Thoracic aorta (tissue), 2 donors: Measurements from ENCODE around the gene TTC13. TPM values are rescaled to one million over a fixed set of nuclear protein-coding genes. Genes with fewer than 3 reads are reported as not detected.

Experiments
- ATAC-seq: fragments of 150-250 bp; one replicate; pipeline ENCODE4 v1.8.0; 2017; ENCODE audit warnings: low read depth; ENCODE audit not compliant: insufficient number of reproducible peaks, low FRiP score
- DNase-seq: peaks from one replicate; pipeline ENCODE4 v3.0.0-alpha.2; 2020; ENCODE audit warnings: low spot score
- H3K27ac ChIP-seq, 2 donors: fragments of 200-600 bp; sonication (generic); 1 replicate in 1 of 2; 2 replicates in 1 of 2; pipeline ENCODE4 v1.5.1; 2016; ENCODE audit warnings: mild to moderate bottlenecking in 2 of 2, moderate library complexity in 2 of 2
- H3K27me3 ChIP-seq: fragments of 200-600 bp; sonication (generic); replicated peaks from 2 replicates; pipeline ENCODE4 v1.6.0; 2016; ENCODE audit warnings: mild to moderate bottlenecking; ENCODE audit not compliant: insufficient read depth
- H3K36me3 ChIP-seq: fragments of 200-600 bp; sonication (generic); one replicate; pipeline ENCODE4 v1.5.1; 2016
- H3K4me1 ChIP-seq, 2 donors: fragments of 200-600 bp; sonication (generic); 1 replicate in 1 of 2; 2 replicates in 1 of 2; pipeline versions ENCODE4 v1.5.1 to v1.6.0; 2016; ENCODE audit warnings: low read depth in 2 of 2, mild to moderate bottlenecking in 1 of 2; ENCODE audit not compliant: control insufficient read depth in 1 of 2
- H3K4me3 ChIP-seq: fragments of 200-600 bp; sonication (generic); 2 replicates; pipeline ENCODE4 v1.5.1; 2016; ENCODE audit warnings: mild to moderate bottlenecking
- H3K9me3 ChIP-seq: fragments of 200-600 bp; sonication (generic); 2 replicates; pipeline ENCODE4 v1.5.1; 2016
- total RNA-seq, 2 donors: library from RNA; depleted of rRNA; stranded (reverse); fragments of >200 nt; gene quantifications; one replicate each; pipeline versions ENCODE4 v1.1.0 to v1.2.3, GENCODE V29; 2016
- TF ChIP-seq, protein P1 (sequence below): fragments of 200-600 bp; sonication (generic); IDR thresholded peaks from one replicate; pipeline ENCODE4 v1.5.1; 2019; ENCODE audit warnings: antibody characterized with exemption

TTC13 gene
- total RNA-seq, 2 donors from 2014 or later: 35.0 to 66.1 TPM

DNA sequence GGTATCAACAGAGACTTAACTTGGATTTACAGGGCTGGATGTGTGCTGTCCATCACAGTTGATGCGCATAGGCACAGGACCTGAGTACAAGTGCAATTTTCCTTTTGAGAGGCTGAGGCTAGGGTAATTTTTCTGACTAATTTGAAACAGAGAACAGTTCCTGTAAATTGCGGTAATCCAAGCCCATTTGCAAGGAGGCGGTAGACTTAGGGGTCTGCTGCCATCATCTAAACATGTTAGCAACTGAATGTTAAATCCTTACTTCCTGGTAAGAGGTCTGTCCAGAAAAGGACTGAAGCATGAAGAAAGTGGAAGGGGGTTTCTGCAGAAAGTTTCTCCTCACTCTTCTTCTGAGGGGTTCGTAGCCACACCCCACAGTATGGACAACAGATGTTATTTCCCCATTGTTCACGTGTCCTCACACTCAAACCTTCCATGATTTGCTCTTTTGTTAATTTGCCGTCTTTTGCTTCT is 86.6 kb downstream of the TTC13 start:
- Histone ChIP-seq H3K27me3 (no peaks in the 10 kb centered on the region), H3K9me3 (no peaks in the 10 kb centered on the region), H3K36me3 (no peaks in the 10 kb centered on the region), H3K4me1 (peaks cover 0 to 4% of the 10 kb centered on the region in 2 donors), H3K27ac (no peak overlapping the region), H3K4me3 (no peak overlapping the region)
- DNase-seq (no peak), ATAC-seq (no peak)
- TF ChIP-seq, protein P1, sequence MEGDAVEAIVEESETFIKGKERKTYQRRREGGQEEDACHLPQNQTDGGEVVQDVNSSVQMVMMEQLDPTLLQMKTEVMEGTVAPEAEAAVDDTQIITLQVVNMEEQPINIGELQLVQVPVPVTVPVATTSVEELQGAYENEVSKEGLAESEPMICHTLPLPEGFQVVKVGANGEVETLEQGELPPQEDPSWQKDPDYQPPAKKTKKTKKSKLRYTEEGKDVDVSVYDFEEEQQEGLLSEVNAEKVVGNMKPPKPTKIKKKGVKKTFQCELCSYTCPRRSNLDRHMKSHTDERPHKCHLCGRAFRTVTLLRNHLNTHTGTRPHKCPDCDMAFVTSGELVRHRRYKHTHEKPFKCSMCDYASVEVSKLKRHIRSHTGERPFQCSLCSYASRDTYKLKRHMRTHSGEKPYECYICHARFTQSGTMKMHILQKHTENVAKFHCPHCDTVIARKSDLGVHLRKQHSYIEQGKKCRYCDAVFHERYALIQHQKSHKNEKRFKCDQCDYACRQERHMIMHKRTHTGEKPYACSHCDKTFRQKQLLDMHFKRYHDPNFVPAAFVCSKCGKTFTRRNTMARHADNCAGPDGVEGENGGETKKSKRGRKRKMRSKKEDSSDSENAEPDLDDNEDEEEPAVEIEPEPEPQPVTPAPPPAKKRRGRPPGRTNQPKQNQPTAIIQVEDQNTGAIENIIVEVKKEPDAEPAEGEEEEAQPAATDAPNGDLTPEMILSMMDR: no peak

- Histone ChIP-seq H3K9me3 (no peaks in the 10 kb centered on the region), H3K27ac (no peak overlapping the region), H3K36me3 (no peaks in the 10 kb centered on the region), H3K4me1 (no peaks in the 10 kb centered on the region), H3K4me3 (no peak overlapping the region), H3K27me3 (no peaks in the 10 kb centered on the region)
- no peak for DNase-seq
- TF ChIP-seq, protein P1: no peak
- no peak for ATAC-seq
Measured at GRCh38 chr1:230891413-230891812, 87.2 kb downstream of the TTC13 start.

DNA sequence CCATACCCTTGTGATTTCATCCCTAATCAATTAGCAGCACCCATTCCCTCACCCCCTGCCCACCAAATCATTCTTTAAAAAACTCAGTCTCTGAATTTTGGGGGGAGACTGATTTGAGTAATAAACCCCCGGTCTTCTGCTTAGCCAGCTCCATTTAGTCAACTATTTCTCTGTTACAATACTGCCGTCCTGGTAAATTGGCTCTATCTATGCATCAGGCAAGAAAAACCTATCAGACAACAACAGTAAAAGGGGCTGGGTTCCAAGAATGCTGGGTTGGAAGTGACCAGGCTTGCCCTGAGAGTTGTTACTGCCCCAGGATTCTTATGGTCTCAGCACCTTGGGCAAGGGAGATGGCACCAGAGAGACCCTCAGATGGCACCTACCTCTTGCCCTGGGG is 94.0 kb downstream of the TTC13 start:
- H3K4me3 ChIP-seq: no peak overlapping the region
- H3K27ac ChIP-seq: no peak overlapping the region
- peaks cover 0 to 5% of the 10 kb centered on the region in 2 donors for H3K4me1 ChIP-seq
- ATAC-seq (no peak), DNase-seq (no peak)
- peaks cover 8% of the 10 kb centered on the region for H3K9me3 ChIP-seq
- H3K36me3 ChIP-seq: no peaks in the 10 kb centered on the region
- H3K27me3 ChIP-seq: no peaks in the 10 kb centered on the region
- TF ChIP-seq, protein P1: no peak

DNA sequence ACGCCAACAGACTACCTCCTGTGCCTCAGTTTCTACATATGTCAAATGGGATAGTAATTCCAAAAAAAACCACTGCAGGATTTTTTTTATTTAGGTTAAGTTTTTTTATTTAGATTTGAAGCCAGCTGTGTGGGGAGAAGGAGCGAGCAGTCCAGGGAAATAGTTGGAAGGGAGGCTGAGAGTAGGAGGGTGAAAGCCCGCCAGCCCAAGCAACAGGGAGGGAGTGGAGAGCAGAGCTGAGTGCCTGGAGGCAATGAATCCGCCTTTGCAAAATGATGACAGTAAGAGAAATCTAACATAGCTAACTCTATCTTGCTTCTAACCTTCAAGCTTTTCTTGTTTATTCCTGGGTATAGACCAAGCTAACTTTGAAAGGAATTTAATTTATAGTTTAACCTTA is 94.7 kb downstream of the TTC13 start:
- no peak overlapping the region for H3K4me3 ChIP-seq
- peaks cover 0 to 6% of the 10 kb centered on the region in 2 donors for H3K4me1 ChIP-seq
- DNase-seq (no peak), ATAC-seq (no peak)
- no peaks in the 10 kb centered on the region for H3K36me3 ChIP-seq
- TF ChIP-seq, protein P1: no peak
- H3K27me3 ChIP-seq: no peaks in the 10 kb centered on the region
- H3K9me3 ChIP-seq: peaks cover 8% of the 10 kb centered on the region
- H3K27ac ChIP-seq: no peak overlapping the region

DNA sequence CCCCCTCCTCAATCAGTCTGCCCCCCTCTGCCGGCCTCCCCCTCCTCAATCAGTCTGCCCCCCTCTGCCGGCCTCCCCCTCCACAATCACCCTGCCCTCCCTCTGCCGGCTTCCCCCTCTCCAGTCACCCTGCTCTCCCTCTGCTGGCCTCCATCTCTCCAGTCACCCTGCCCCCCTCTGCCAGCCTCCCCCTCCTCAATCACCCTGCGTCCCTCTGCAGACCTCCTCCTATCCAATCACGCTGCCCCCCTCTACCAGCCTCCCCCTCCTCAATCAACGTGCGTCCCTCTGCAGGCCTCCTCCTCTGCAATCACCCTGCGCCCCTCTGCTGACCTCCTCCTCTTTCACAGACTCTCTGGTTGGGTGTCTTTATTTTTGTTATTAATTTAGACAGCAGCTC is 98.9 kb downstream of the TTC13 start:
- no peak for ATAC-seq
- no peak for DNase-seq
- TF ChIP-seq, protein P1: no peak
- Histone ChIP-seq H3K4me1 (peaks cover 0 to 12% of the 10 kb centered on the region in 2 donors), H3K27me3 (no peaks in the 10 kb centered on the region), H3K27ac (no peak overlapping the region), H3K4me3 (no peak overlapping the region), H3K36me3 (no peaks in the 10 kb centered on the region), H3K9me3 (peaks cover 4% of the 10 kb centered on the region)
